IMR-90 (cell line): ENCODE data around the gene PSD2. TPM values are rescaled to one million over a fixed set of nuclear protein-coding genes. Genes with fewer than 3 reads are reported as not detected.

ENCODE experiments used
- ATAC-seq: fragments of 200-7000 bp; cut with Tn5 transposase; 2 replicates; pipeline ENCODE4 v1.9.1; 2020; ENCODE audit warnings: low read depth, mild to moderate bottlenecking, moderate library complexity
- BruUV-seq: library from RNA; stranded (reverse); fragments of 400-500 nt; replicated peaks from 2 replicates; lab custom pipeline; 2021; lab: Mats Ljungman, UMichigan
- CTCF ChIA-PET: fragments of 300-600 bp; formaldehyde crosslinking; extraction: SDS; loops from one replicate; lab custom pipeline; 2021; ENCODE audit warnings: antibody characterized with exemption; lab: Yijun Ruan, JAX
- POLR2A ChIA-PET: fragments of 300-600 bp; sonication (Branson Sonifier 250); formaldehyde crosslinking; loops from one replicate; lab custom pipeline; 2022; ENCODE audit warnings: antibody characterized with exemption; ENCODE audit not compliant: unreplicated experiment; lab: Charles Lee
- DNase-seq: peaks from one replicate; pipeline ENCODE4 v3.0.0; 2013
- H2AFZ ChIP-seq: replicated peaks from 2 replicates; pipeline ENCODE3; 2013; ENCODE audit warnings: low read length, mild to moderate bottlenecking; ENCODE audit not compliant: poor library complexity
- H2AK5ac ChIP-seq: 2 replicates; pipeline ENCODE4 v1.6.1; 2013; ENCODE audit warnings: low read depth, low read length, inconsistent platforms
- H2AK9ac ChIP-seq: replicated peaks from 2 replicates; pipeline ENCODE3; 2013; ENCODE audit warnings: mild to moderate bottlenecking, low read depth, low read length, moderate library complexity; ENCODE audit not compliant: poor library complexity
- H2BK120ac ChIP-seq: 2 replicates; pipeline ENCODE4 v1.6.1; 2013; ENCODE audit warnings: low read depth, low read length, inconsistent platforms
- H2BK15ac ChIP-seq: 3 replicates; pipeline ENCODE4 v1.6.1; 2013; ENCODE audit warnings: low read depth, low read length, inconsistent platforms
- H2BK20ac ChIP-seq: 2 replicates; pipeline ENCODE4 v1.6.1; 2013; ENCODE audit warnings: low read depth, mild to moderate bottlenecking, inconsistent platforms, low read length, moderate library complexity
- H2BK5ac ChIP-seq: 2 replicates; pipeline ENCODE4 v1.6.1; 2013; ENCODE audit warnings: mild to moderate bottlenecking, low read depth, low read length, inconsistent platforms; ENCODE audit not compliant: poor library complexity, severe bottlenecking
- H3K14ac ChIP-seq: replicated peaks from 2 replicates; pipeline ENCODE4 v1.6.1; 2013; ENCODE audit warnings: low read depth, low read length, inconsistent platforms
- H3K18ac ChIP-seq: 2 replicates; pipeline ENCODE4 v1.6.1; 2013; ENCODE audit warnings: low read depth, low read length, control low read depth
- H3K23ac ChIP-seq: 2 replicates; pipeline ENCODE4 v1.6.1; 2013; ENCODE audit warnings: low read depth, low read length, inconsistent platforms
- H3K27ac ChIP-seq: 2 replicates; pipeline ENCODE4 v1.5.1; 2013; ENCODE audit warnings: mild to moderate bottlenecking, control low read depth, low read length; ENCODE audit not compliant: insufficient read depth
- H3K27me3 ChIP-seq: 2 replicates; pipeline ENCODE4 v1.6.1; 2013; ENCODE audit warnings: low read length; ENCODE audit not compliant: control insufficient read depth, insufficient read depth
- H3K36me3 ChIP-seq: 2 replicates; pipeline ENCODE4 v1.6.1; 2013; ENCODE audit warnings: low read length, mixed read lengths; ENCODE audit not compliant: control insufficient read depth, insufficient read depth
- H3K4ac ChIP-seq: 2 replicates; pipeline ENCODE4 v1.6.1; 2013; ENCODE audit warnings: low read depth, low read length, inconsistent platforms
- H3K4me1 ChIP-seq: 2 replicates; pipeline ENCODE4 v1.6.1; 2013; ENCODE audit warnings: low read length, mixed read lengths; ENCODE audit not compliant: control insufficient read depth, insufficient read depth
- H3K4me2 ChIP-seq: 2 replicates; pipeline ENCODE4 v1.6.1; 2013; ENCODE audit warnings: low read depth, mild to moderate bottlenecking, control low read depth, low read length, moderate library complexity
- H3K4me3 ChIP-seq: 2 replicates; pipeline ENCODE4 v1.5.1; 2013; ENCODE audit warnings: low read depth, mild to moderate bottlenecking, control low read depth, low read length, moderate library complexity; ENCODE audit not compliant: insufficient read depth
- H3K56ac ChIP-seq: 2 replicates; pipeline ENCODE4 v1.6.1; 2013; ENCODE audit warnings: low read length, inconsistent platforms; ENCODE audit not compliant: insufficient read depth; ENCODE audit errors: extremely low read depth
- H3K79me1 ChIP-seq, 2 experiments: 2 replicates each; pipeline ENCODE4 v1.6.1; 2013; ENCODE audit warnings: low read length in 2 of 2, inconsistent platforms in 1 of 2, low read depth in 1 of 2
- H3K9ac ChIP-seq: 2 replicates; pipeline ENCODE4 v1.6.1; 2013; ENCODE audit warnings: low read depth, low read length, control low read depth
- H3K9me1 ChIP-seq: 2 replicates; pipeline ENCODE4 v1.6.1; 2013; ENCODE audit warnings: low read length, inconsistent platforms; ENCODE audit not compliant: insufficient read depth
- H3K9me3 ChIP-seq: 2 replicates; pipeline ENCODE4 v1.6.1; 2013; ENCODE audit warnings: low read length; ENCODE audit not compliant: control insufficient read depth, insufficient read depth
- H4K20me1 ChIP-seq: 2 replicates; pipeline ENCODE4 v1.6.1; 2013; ENCODE audit warnings: low read length, inconsistent platforms; ENCODE audit not compliant: insufficient read depth
- H4K5ac ChIP-seq: 2 replicates; pipeline ENCODE4 v1.6.1; 2013; ENCODE audit warnings: mild to moderate bottlenecking, low read depth, low read length, control low read depth
- H4K8ac ChIP-seq, 2 experiments: 2 replicates each; pipeline ENCODE4 v1.6.1; 2013; ENCODE audit warnings: low read depth in 2 of 2, low read length in 2 of 2, control low read depth in 1 of 2, inconsistent platforms in 1 of 2
- H4K91ac ChIP-seq: 2 replicates; pipeline ENCODE4 v1.6.1; 2013; ENCODE audit warnings: low read depth, low read length, inconsistent platforms; ENCODE audit not compliant: insufficient read depth
- CHD1 ChIP-seq: IDR thresholded peaks from 2 replicates; pipeline ENCODE4 v1.6.1; 2012; ENCODE audit warnings: low read depth, low read length, improper control_type of control experiment
- MAZ ChIP-seq: IDR thresholded peaks from 2 replicates; pipeline ENCODE4 v1.6.1; 2012; ENCODE audit warnings: low read depth, mild to moderate bottlenecking, low read length, improper control_type of control experiment, moderate library complexity, borderline replicate concordance
- MXI1 ChIP-seq: IDR thresholded peaks from 2 replicates; pipeline ENCODE4 v1.6.1; 2012; ENCODE audit warnings: low read depth, mild to moderate bottlenecking, low read length, moderate library complexity, borderline replicate concordance
- NFE2L2 ChIP-seq: fragments of 150-350 bp; IDR thresholded peaks from 2 replicates; pipeline ENCODE4 v1.6.1; 2016; ENCODE audit warnings: low read depth, mild to moderate bottlenecking, low read length
- POLR2A ChIP-seq: IDR thresholded peaks from 2 replicates; pipeline ENCODE4 v1.6.1; 2012; ENCODE audit warnings: mild to moderate bottlenecking, low read depth, low read length
- RAD21 ChIP-seq: IDR thresholded peaks from 2 replicates; pipeline ENCODE4 v1.6.1; 2012; ENCODE audit warnings: low read length, improper control_type of control experiment
- RCOR1 ChIP-seq: IDR thresholded peaks from 2 replicates; pipeline ENCODE4 v1.6.1; 2012; ENCODE audit warnings: mild to moderate bottlenecking, low read length, improper control_type of control experiment; ENCODE audit not compliant: insufficient replicate concordance
- RFX5 ChIP-seq: IDR thresholded peaks from 2 replicates; pipeline ENCODE4 v1.8.0; 2012; ENCODE audit warnings: low read depth, mild to moderate bottlenecking, low read length, moderate library complexity
- SMC3 ChIP-seq: fragments of 150-350 bp; IDR thresholded peaks from 2 replicates; pipeline ENCODE4 v1.6.1; 2016; ENCODE audit warnings: low read depth, mild to moderate bottlenecking, antibody characterized with exemption, low read length, moderate library complexity
- WGBS, 2 experiments: methylation state at CpG; one replicate each; pipeline versions ENCODE4 v1.1.5 to v1.1.7; 2013; ENCODE audit warnings: missing lambda C conversion rate in 2 of 2; ENCODE audit not compliant: insufficient read length in 1 of 2; ENCODE audit errors: extremely low coverage in 2 of 2; 5-methylcytosine and 5-hydroxymethylcytosine counted together
- dilution Hi-C: fragments of 300-500 bp; cut with HindIII; formaldehyde crosslinking; loops from one replicate; pipeline ENCODE4 v1.14.3; 2018; ENCODE audit warnings: low sequenced_read_pairs; ENCODE audit not compliant: unreplicated experiment
- in situ Hi-C: fragments of 300-500 bp; cut with MboI; formaldehyde crosslinking; loops from 3 replicates; pipeline ENCODE4 v1.14.3; 2019; ENCODE audit warnings: low sequenced_read_pairs, inconsistent platforms, mixed read lengths
- intact Hi-C: fragments of 100-400 bp; cut with micrococcal nuclease; formaldehyde crosslinking; loops from 2 replicates; pipeline ENCODE4 v1.10.0; 2022
- polyA plus RNA-seq, 3 experiments: library from polyadenylated mRNA; depleted of rRNA; stranded (reverse); fragments of >200 nt; gene quantifications; 2 replicates each; pipeline ENCODE4 v1.2.3, GENCODE V29; 2012; ENCODE audit warnings: low replicate concordance in 1 of 3
- total RNA-seq: library from RNA; depleted of rRNA; stranded (reverse); fragments of >200 nt; gene quantifications from 2 replicates; pipeline ENCODE4 v1.2.3, GENCODE V29; 2012
- TF ChIP-seq, protein P1 (sequence below): conservative IDR thresholded peaks from 2 replicates; pipeline ENCODE4 v1.5.1; 2012; ENCODE audit warnings: mild to moderate bottlenecking, low read depth, low read length, improper control_type of control experiment

Gene PSD2
- total and polyA plus RNA-seq, 2 of the 4 experiments (the other 2 are of a cell fraction) = 0.05 TPM; not detected in 1

DNA sequence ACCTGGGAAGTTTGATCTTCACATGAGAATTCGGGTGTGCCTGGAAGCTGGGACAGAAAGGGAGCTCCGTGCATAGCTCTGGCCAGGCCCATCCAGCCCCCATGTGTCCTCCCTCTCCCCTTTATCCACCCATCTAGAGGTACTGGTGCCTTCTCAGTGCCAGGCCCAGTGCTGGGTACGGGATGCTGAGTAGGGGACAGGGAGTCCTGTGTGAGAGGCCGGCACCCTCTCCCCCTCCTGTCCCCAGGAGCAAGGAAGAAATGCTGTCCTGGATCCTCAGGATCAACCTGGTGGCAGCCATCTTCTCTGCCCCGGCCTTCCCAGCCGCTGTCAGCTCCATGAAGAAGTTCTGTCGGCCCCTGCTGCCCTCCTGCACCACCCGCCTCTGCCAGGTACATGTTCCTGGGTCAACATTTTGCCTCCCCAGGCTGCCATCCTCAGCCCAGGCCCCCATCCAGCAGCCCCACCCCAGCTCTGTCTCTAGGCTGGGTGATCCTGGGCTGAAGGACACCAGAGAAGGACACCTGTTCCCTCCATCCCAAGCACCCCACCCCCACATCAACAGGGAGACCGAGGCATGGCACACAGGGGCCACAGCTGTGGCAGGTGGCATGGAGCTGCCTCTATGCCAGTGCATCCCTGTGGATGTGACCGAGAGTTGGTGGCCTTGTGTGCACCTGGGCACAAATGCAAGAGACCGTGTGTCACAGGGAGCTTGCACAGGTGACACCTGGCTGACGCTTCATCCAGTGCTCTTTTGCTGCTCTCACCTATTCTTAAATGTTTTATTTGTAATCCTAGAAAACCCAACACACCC is 43.0 kb downstream of the PSD2 start:
- intact Hi-C loops (no loop called here), dilution Hi-C loops (no loop called here), in situ Hi-C loops (no loop called here)
- no peak overlapping the region for H2BK15ac ChIP-seq
- CTCF ChIA-PET = no interaction called here
- no peaks in the 10 kb centered on the region for H3K36me3 ChIP-seq
- no peak overlapping the region for H3K4ac ChIP-seq
- H2AFZ ChIP-seq = peak overlapping the region; percentile 66
- H2AK9ac ChIP-seq = no peak overlapping the region
- no peak overlapping the region for H2BK20ac ChIP-seq
- H4K8ac ChIP-seq = no peak overlapping the region
- H3K9ac ChIP-seq = no peak overlapping the region
- H3K18ac ChIP-seq = no peak overlapping the region
- DNase-seq = no peak
- H3K14ac ChIP-seq = no peak overlapping the region
- no TSS peak for BruUV-seq
- no peak overlapping the region for H3K56ac ChIP-seq
- H3K4me3 ChIP-seq = no peak overlapping the region
- 30% methylated on average over 3 of the region's 12 CpGs; no CpG with 5 or more reads in 1 of the 2 experiments for WGBS, 2 experiments
- no peak overlapping the region for H2BK120ac ChIP-seq
- H2AK5ac ChIP-seq = no peak overlapping the region
- no peak for TF ChIP-seq MXI1
- TF ChIP-seq CHD1 = no peak
- TF ChIP-seq, protein P1, sequence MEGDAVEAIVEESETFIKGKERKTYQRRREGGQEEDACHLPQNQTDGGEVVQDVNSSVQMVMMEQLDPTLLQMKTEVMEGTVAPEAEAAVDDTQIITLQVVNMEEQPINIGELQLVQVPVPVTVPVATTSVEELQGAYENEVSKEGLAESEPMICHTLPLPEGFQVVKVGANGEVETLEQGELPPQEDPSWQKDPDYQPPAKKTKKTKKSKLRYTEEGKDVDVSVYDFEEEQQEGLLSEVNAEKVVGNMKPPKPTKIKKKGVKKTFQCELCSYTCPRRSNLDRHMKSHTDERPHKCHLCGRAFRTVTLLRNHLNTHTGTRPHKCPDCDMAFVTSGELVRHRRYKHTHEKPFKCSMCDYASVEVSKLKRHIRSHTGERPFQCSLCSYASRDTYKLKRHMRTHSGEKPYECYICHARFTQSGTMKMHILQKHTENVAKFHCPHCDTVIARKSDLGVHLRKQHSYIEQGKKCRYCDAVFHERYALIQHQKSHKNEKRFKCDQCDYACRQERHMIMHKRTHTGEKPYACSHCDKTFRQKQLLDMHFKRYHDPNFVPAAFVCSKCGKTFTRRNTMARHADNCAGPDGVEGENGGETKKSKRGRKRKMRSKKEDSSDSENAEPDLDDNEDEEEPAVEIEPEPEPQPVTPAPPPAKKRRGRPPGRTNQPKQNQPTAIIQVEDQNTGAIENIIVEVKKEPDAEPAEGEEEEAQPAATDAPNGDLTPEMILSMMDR = no peak
- TF ChIP-seq MAZ = no peak
- no peak for TF ChIP-seq NFE2L2
- no peak for TF ChIP-seq RAD21
- no peak for TF ChIP-seq POLR2A
- TF ChIP-seq SMC3 = no peak
- TF ChIP-seq RCOR1 = no peak
- TF ChIP-seq RFX5 = no peak
- no peak overlapping the region for H3K27ac ChIP-seq
- H4K5ac ChIP-seq = no peak overlapping the region
- no peak for ATAC-seq
- no peaks in the 10 kb centered on the region for H4K20me1 ChIP-seq
- POLR2A ChIA-PET = no interaction called here
- H3K9me3 ChIP-seq = no peaks in the 10 kb centered on the region
- H2BK5ac ChIP-seq = no peak overlapping the region
- no peaks in the 10 kb centered on the region for H3K9me1 ChIP-seq
- H3K23ac ChIP-seq = no peak overlapping the region
- H4K91ac ChIP-seq = no peak overlapping the region
- no peaks in the 10 kb centered on the region for H3K79me1 ChIP-seq
- H3K4me1 ChIP-seq = no peaks in the 10 kb centered on the region
- no peak overlapping the region for H3K4me2 ChIP-seq
- H3K27me3 ChIP-seq = peaks cover 21% of the 10 kb centered on the region
